GM13976 (cell line): ENCODE results near the gene PGM5.
"Not testable (repeated sequence)": the region's sequence is repeated elsewhere in the genome, so short reads cannot be mapped to it uniquely, and the experiment has no call there.

Source experiments
- DNase-seq: peaks from one replicate; pipeline ENCODE4 v3.0.0; 2012; ENCODE audit warnings: low spot score
- in situ Hi-C: fragments of 300-500 bp; cut with MboI; formaldehyde crosslinking; loops from one replicate; pipeline ENCODE4 v1.12.0; 2022; ENCODE audit warnings: low sequenced_read_pairs, mixed read lengths, inconsistent platforms; ENCODE audit not compliant: unreplicated experiment

Gene PGM5

DNA sequence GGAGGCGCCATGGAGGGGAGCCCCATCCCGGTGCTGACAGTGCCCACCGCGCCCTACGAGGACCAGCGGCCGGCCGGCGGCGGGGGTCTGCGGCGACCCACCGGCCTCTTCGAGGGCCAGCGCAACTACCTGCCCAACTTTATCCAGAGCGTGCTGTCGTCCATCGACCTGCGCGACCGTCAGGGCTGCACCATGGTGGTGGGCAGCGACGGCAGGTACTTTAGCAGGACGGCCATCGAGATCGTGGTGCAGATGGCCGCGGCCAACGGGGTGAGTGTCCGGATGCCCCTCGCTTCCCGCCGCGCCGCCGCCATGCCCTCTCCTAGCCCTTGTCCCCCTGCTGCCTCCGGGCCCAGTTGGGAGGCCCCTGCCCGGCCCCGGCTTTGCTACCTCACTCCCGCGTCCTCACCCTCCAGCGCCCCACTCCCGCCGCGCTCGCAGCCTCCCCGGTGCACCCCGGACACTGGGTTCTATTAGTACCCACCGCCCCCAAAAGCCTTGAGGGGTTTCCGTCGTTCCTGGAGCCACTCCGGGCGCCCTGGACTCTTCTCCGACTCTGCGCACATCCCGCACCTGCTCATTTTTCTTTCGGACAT lies 806 bp downstream of the PGM5 start:
- DNase-seq, in situ Hi-C loops: not testable (repeated sequence)

DNA sequence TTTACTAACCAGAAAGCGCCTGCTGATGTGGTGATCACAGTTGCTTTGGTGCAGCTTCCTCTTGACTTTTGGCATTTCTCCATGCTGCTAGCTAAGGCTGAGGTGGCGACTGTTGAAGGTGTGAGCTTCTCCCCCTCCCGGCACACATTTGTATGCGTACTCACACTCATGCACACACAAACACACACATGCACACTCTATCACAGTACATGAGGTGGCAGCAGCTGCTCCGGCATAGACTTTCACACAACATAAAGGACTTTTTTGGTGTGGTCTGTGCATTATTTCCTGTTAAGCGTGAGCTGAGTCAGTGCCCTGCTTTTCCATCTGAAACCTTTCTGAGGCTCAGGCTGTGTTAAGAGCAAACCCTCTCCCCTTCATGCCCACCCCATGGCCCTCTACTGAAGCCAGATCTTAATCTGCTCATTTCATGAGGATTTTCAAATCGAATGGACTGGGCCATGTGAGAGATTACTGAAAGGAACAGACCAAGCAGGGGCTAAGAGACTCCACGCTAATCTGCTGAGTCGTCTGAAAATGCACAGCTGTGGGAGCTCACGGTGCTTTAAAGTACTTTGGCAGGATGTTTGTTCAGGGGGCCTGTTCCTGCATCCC lies 10.6 kb downstream of the PGM5 start:
- in situ Hi-C loops, DNase-seq: not testable (repeated sequence)

GRCh38 chr9:68375789-68376188 lies 19.4 kb downstream of the PGM5 start:
- DNase-seq, in situ Hi-C loops: not testable (repeated sequence)

DNA sequence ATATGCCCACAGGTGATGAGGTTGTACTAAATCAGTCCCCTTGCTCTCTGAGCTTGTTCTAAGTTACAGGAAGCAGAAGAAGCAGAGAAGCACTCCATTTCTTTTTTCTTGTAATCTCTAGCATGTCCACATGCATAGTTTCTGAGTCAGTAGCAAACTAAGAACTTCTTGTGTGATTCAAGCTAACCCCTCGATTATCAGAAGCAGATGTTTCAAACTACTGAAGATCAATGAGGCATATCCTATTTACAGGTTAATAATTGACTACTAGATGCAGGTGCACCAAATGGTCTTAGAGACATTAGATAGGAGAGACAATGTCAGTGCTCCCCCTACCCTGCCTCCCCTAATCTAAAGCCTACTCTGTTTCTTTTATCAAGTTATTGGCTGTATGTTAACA lies 21.3 kb downstream of the PGM5 start:
- in situ Hi-C loops, DNase-seq: not testable (repeated sequence)

GRCh38 chr9:68383894-68384293 lies 27.5 kb downstream of the PGM5 start:
- DNase-seq, in situ Hi-C loops: not testable (repeated sequence)

DNA sequence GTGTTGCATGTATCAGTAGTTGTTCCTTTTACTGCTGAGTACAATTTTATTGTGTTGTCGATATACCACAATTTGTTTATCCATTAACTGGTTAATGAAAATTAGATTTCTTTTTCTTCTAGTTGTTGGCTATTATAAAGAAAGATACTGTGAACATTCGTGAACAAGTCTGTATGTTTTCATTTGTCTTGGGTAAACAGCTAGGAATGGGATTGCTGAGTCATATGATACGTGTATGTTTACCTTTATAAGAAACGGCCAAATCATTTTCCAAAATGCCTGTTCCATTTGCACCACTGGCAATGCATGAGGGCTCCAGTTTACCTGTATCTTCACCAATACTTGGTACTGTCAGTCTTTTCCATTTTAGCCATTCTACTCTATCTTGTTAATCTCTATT lies 33.1 kb downstream of the PGM5 start:
- in situ Hi-C loops, DNase-seq: not testable (repeated sequence)

DNA sequence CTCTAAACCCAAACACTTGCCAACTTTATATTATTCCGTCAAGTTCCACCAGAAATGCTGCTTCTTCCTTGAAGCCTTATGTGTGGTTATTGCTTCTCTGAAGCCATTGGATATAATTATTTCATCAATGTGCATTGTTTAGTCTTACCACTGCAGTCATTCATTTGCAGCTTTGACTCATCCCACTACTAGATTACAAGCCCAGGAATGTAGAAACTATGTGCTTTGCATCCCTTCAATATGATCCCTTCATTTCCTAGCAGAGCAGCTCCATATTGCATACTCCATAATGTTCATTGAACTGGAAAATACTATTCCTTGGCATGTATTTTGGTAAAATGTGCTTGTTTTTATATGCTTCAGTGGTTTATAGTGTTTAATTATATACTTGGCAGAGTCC lies 34.3 kb downstream of the PGM5 start:
- in situ Hi-C loops, DNase-seq: not testable (repeated sequence)

- in situ Hi-C loops, DNase-seq: not testable (repeated sequence)
Observed at GRCh38 chr9:68396411-68397094, 40.1 kb downstream of the PGM5 start.

- in situ Hi-C loops, DNase-seq: not testable (repeated sequence)
Observed at GRCh38 chr9:68397095-68397423, 40.6 kb downstream of the PGM5 start.

DNA sequence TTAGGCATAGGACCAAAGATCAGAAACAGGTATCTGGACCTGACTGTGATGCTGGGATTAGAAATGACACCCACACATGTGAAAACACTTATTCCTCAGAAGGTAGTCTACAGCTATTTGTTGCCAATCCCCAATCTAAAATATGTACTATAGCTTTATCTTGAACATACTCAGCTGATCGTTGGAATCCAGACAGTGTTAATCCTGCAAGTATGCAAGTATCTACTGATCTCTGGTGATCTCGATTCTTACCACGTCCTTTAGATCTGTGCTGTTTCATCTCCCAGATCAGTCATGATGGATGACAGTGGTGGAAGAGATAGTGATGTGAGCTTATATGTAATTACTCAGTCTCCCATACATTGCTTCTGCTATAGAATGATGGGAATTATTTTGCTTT lies 41.4 kb downstream of the PGM5 start:
- in situ Hi-C loops, DNase-seq: not testable (repeated sequence)

GRCh38 chr9:68398324-68398723 lies 41.9 kb downstream of the PGM5 start:
- DNase-seq, in situ Hi-C loops: not testable (repeated sequence)

DNA sequence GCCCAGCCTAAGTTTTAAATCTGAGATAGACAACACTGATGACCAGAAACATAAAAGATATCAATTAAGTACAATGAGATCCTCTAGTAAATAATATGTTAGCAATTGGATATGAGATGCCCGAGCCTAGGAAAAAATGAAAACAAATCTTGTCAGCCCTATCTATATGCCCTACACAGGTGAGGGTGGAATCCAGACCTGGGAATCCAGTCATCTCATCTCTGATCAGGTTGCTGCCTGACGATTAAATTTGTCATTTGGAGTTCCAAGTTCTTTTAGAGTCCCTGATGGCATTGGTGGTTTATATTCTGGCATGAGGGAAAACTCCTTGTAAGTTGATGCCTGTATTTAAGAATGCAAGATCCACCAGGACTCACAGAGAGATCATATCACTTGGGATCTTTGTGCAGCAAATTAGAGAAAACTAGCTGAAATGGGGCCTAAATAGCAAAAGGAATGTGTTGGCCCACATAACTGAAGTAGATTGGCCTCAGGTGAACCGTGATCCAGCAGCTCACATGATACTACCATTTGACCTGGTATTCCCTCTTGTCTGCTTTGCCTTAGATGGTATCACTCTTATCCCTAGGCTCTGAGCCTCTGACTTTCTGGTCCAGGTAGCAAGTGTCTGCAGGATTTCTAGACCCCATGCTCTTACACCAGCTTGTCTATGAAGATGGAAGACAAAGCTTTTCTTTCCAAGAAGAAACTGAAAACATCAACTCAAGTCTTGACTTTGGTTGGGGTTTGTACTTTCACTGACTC lies 48.2 kb downstream of the PGM5 start:
- DNase-seq, in situ Hi-C loops: not testable (repeated sequence)

DNA sequence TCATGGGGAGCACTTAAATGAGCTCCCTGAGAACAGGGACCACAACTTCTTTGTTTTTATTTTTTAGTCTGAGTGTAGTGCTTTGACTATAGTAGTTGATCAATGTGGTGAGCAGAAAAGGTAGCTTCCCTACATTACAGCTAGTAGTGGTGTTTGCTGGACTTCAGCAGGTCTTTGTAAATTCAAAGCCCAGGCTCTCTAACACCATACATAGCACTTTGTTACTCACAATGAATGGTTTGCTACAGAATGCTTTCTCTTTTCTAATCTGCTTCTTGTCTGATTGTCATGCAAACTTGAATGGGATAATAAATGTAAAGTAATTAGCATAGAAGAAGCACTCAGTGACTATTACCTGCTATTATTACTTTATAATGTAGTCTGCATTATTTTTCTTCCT lies 55.5 kb downstream of the PGM5 start:
- in situ Hi-C loops, DNase-seq: not testable (repeated sequence)

- in situ Hi-C loops, DNase-seq: not testable (repeated sequence)
Observed at GRCh38 chr9:68412754-68413153, 56.3 kb downstream of the PGM5 start.

DNA sequence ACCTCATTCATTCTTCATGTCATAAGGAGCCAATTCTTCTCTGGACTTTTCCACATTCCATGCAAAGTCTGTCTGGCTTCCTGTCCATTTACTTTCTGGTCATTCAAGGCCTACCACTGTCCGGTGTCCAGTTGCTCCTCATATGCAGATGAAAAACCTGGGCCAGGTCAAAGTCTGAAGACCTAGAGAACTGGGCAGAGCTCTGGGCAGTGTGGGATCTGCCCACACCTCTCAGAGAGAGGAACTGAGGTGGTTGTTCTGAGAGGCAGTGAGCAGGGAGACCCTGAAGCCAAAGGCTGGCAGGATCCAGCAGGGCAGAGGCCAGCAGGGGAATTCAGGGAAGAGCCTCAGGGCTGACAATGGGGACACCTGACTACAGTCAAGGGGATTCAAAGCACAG lies 58.7 kb downstream of the PGM5 start:
- in situ Hi-C loops, DNase-seq: not testable (repeated sequence)
